Glomerular endothelial cell (primary cell): ENCODE measurements around the gene PTGS2. TPM values are rescaled to one million over a fixed set of nuclear protein-coding genes. Genes with fewer than 3 reads are reported as not detected.
A peak's percentile ranks its signal among the peaks of the same experiment; 100 is the strongest.

Experiments
- DNase-seq: peaks from one replicate; pipeline ENCODE4 v3.0.0-alpha.2; 2011; ENCODE audit warnings: low read depth, low spot score; ENCODE audit errors: extremely low read depth
- total RNA-seq: library from RNA; depleted of rRNA; stranded (reverse); fragments of >200 nt; gene quantifications from 2 replicates; pipeline ENCODE4 v1.2.3, GENCODE V29; 2015

The PTGS2 gene
- total RNA-seq: 2.1 and 6.7 TPM in 2 replicates

DNA sequence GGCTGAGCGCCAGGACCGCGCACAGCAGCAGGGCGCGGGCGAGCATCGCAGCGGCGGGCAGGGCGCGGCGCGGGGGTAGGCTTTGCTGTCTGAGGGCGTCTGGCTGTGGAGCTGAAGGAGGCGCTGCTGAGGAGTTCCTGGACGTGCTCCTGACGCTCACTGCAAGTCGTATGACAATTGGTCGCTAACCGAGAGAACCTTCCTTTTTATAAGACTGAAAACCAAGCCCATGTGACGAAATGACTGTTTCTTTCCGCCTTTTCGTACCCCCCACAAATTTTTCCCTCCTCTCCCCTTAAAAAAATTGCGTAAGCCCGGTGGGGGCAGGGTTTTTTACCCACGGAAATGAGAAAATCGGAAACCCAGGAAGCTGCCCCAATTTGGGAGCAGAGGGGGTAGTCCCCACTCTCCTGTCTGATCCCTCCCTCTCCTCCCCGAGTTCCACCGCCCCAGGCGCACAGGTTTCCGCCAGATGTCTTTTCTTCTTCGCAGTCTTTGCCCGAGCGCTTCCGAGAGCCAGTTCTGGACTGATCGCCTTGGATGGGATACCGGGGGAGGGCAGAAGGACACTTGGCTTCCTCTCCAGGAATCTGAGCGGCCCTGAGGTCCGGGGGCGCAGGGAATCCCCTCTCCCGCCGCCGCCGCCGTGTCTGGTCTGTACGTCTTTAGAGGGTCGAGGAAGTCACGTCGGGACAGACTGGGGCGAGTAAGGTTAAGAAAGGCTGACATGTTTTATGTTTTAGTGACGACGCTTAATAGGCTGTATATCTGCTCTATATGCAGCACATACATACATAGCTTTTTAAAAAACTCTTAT is at the start of gene PTGS2:
TSS of gene PTGS2 (minus strand) at position 179 of the 817 bp plus-strand sequence. CDS start at position 46, 133 bp downstream.
- peak; percentile 96 for DNase-seq

DNA sequence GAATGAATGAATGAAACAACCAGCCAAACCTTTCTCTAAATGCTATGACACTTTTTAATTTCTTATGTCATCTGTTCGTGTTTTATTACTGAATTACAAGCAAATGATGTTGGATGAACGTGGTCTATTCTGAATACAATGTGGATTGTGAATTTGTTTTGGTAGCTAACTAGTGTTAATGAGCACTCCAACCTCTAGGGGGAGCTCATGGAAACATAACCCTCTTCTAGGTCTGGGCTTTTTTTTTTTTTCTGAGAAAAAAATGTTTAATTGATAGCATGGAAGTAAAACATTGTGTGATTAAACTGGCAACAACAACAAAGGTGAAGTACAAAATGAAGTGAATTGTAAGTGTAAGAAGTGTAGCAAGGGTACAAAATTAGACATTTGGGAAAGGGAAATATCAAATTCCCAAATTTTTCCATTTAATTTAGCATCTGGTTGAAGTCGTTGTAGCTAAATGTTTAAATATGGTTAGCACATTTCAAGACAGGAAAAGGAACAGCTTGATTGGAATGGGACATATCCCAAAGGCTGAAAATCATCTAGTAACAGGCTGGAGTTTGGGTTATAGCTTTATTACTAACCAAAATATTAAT is 42.6 kb upstream of the PTGS2 start:
- DNase-seq: peak; percentile 44

DNA sequence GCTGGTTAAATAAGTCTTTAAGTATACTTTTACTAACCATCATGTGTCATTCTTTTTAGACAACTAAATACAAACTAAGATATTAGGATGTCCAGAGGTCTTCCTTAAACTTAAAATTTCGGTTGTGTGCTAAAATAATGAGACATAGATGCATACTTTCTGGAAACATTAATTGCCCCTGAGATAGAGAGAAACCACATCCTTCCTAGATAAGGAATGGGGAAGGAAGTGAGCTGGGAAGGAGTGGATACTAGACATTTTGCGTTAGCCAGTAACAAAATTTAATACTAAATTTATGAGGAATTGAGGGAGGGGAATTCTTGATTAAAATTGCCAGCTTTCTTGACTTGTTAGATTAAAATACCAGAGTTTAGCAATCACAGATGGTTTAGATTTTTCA is 37.1 kb upstream of the PTGS2 start:
- DNase-seq: no peak

DNA sequence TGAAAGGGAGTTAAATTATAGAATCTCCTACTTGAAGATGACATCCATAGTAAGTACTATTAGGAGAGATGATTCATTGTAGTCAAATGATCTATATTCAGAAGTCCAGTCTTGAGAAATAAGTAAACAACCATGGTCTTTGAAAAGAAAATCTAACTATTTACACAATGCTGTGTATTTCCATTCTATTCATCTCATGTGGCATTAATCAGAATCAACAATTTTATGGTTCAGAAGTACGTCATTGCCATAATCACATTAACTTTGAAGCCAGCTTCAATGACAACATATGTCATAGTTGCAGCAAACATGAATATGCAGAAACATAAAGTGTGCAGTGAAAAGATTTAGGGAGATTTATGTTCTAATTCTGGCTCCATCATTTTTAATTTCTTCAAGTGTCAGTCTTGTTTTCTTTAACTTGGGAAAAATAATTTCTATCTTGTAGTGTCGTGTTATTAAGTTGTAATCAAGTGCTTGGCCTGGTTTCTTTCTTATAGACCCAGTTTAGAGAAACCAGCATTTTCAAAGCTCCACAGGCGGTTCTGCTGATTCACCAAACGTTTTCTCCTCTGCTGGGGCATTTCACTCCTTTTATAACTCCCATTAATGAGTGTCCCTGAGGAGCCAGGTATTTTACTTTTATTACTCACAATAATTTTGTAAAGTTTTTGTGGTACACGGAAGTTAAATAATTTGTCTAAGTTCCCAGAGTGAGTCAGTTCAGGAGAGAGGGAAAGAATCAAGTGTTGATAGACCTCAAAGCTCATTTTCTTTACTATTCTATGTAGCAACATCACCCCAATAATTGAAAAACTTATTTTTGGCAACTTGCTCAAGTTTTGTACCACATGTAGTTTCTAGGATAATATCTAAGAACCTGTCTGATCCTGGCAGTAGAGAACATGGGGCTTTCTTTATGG is 35.9 kb upstream of the PTGS2 start:
- no peak for DNase-seq

DNA sequence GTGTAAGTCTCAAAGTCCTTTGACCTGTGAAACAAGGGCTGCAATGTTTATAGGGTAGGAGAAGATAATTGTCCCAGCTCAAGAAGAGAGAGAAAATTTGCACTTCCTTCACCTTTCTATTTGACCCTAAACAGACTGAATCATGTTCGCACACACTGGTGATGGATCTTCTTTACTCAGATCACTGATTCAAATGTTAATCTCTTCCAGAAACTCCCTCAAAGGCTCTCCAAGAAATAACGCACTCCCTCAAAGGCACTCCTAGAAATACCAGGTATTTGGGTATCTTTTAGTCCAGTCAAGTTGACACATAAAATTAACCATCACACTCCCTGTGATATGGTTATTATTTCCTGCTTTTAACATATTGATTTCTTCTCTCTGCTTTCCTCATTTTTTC is 30.5 kb upstream of the PTGS2 start:
- DNase-seq: no peak

DNA sequence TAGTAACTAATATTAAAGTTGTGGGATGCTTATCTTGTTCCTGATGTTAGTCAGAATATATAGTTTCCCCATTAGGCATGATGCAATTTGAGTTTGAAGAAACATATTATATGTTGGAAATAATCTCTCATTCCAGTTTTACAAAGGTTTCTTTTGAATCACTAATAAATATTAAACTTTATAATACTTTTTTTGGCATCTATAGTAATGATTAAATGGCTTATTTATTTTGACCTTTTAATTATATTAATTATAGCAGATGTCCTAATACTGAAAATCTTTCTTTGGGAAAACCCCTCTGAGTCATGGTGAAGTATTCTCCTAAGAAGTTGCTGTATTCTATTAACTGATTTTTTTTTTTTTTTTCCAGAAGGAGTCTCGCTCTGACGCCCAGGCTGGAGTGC is 28.5 kb upstream of the PTGS2 start:
- DNase-seq: no peak

DNA sequence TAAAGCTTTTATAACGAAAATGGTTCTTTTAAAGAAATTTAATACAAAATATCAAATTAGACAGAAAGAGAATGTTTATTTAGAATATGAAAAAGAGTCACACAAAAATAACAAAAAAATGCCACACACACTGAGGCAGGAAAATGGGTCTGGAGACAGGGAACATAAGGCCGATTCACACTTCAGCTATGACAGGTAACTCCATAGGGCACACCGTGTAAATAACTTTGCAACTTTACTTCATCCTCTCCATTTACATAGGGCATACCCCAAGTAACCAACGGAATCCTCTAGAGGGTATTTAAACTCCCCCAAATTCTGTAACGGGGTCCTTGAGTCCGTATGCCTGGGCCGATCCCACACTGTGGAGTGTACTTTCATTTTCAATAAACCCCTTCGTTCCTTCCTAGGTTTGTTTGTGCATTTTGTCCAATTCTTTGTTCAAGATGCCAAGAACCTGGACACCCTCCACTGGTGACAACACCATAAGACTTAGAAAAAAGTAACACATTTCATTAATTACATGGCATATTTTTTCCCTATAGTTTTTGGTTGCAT is 23.1 kb upstream of the PTGS2 start:
- no peak for DNase-seq

DNA sequence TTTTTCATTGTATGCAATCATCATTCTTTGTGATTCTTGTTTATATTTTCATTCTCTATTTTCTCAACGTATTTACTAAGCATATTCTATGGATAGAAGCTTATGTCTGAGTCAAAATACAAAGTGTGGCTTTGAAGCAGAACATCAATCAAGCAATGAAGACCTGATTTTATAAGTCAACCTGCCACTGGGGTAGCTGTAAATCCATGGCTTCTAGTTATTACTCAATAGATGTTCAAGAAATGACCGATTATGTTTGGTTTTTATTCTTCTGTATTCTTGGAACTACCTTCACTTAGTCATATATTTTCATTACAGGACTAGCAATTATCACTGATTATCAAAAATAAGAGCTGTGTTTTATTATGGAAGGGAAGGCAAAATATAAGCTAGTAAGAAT is 20.5 kb upstream of the PTGS2 start:
- no peak for DNase-seq

DNA sequence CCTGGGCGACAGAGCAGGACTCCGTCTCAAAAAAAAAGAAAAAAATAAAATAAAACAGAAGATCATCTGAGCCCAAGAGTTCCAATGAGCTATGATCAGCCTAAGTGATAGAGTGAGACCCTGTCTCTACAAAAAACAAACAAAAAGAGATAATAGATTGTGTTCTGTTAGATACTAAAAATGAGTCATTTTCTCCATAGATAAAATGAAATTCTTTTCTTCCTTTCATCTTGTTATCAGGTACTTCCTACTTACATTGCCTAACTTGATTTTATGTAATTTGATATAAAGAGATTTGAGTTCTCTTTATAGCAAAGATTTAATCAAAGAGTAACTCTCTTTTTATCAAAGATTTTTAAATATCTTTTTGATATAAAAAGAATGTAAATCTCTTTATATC is 19.3 kb upstream of the PTGS2 start:
- no peak for DNase-seq

DNA sequence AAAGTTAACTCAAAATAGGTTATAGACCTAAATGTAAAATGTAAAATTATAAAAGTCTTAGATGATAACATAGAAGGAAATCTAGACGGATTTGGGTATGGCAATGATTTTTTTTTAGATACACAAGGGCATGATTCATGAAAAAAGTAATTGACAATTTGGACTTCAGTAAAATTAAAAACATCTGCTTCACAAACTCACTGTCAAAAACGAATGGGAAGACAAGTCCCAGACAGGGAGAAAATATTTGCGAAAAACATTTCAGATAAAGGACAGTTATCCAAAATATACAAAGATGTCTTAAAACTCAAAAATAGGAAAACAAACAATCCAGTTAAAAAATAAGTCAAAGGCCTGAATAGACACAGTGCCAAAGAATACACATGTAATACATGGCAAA is 9.7 kb upstream of the PTGS2 start:
- no peak for DNase-seq

DNA sequence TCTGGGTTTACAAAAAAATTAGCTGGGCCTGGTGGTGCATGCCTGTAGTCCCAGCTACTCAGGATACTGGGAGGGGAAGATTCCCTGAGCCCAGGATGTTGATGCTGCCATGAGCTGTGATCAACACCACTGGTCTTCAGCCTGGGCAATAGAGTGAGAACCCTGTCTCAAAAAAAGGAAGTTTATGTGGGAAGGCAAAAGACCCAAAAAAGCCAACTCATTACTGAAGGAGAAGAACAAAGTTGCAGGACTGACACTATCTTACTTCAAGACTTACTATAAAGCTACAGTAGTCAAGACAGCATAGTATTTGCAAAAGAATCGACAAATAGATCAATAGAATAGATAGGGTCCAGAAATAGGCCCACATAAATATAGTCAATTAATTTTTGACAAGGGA is 9.2 kb upstream of the PTGS2 start:
- DNase-seq: no peak

DNA sequence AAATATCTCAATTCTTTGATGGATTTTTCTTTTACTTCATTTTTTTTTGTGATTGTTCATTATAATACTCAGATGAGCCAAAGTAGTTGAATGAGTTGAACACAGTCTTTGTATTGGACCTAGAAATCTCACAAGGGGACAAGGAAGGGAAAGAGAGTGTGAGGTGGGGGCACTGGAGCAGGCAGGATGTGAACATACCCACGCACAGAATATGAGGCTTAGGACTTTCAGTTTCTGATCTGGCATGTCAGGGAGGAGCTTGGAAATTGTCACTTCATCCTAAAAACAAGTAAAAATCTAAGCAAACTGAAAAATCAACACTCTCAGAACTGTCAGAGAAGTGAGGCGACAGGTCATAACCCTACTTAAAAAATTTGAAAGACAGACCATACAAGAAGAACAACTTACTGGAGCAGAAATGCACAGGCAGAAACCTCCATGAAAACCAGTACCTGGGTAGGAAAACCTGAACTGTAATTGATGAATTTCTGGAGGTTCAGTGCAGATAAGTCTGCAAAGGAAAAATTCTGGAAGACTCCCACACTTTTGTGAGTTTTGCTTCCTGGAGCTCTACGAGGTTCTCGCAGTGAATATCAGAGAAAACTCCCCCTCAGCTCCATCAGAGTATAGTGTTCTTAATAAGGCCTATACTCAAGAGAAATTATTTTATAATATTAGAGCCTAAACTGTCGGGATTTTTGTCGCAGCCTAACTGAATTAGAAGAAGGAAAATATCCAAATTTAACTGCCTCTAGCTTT is 3.6 kb upstream of the PTGS2 start:
- DNase-seq: no peak

DNA sequence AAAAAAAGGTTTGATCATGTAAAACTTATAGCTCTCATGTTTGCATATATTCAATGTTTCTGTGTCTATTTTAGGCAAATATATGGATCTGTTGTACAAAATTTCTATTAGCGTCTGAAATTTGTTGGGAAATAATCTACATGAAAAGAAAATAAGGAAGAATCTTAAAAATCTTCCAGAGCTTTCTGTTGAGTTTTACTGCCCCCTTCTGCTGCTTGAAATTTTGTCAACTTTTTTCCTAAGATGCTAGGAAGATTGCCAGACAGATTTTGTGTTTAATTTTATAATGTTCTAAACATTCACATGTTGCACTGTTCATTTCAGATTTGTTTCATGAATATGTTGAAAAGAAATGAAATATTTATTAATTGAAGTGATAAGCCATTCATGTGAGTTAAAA is 2.5 kb upstream of the PTGS2 start:
- DNase-seq: no peak

DNA sequence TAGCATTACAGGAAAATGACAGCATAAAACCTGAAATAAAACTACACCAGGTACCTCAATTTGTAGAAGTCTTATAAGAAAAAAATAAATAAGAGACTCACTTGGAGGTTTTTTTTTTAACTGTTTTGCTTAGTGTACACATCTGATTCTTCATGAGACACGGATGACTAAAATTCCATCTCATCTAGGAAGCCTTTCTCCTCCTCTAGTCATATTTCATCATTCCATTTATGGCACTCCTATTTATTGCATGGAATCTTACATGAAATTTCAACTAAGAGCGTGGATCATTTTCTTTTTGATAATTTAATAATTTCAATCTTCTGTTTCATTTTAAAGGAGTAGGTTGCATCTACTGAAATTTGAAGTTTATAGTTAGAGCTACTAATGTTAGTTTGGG is 1.6 kb upstream of the PTGS2 start:
- no peak for DNase-seq

DNA sequence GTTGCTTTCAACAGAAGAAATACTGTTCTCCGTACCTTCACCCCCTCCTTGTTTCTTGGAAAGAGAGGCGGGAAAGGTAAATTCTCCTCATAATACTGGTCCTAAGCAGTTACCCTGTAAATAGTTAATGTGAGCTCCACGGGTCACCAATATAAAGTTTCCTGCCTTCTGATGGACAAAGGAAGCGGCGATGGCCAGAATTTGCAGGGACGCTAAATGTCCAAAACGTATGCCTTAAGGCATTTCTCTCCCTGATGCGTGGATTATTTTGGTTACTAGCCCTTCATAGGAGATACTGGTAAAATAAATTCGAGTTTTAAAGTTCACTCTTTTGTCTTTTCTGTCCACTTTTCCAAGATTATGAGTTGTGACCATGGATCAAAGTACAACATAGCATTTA is 898 bp upstream of the PTGS2 start:
- no peak for DNase-seq

DNA sequence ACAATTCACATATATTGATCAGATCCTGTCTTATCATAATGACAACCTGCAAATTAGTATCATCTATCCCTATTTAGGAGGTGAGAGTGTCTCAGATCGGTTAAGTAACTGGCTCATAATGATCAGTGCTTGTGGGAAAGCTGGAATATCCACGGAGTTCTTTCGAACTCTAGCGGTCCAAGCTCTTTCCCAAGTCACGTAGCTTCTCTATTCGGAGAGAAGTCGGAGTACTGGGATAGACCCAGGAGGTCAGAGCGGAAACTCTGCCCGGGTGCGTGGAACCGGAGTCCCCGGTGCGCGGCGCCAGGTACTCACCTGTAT is 339 bp downstream of the PTGS2 start:
- no peak for DNase-seq

DNA sequence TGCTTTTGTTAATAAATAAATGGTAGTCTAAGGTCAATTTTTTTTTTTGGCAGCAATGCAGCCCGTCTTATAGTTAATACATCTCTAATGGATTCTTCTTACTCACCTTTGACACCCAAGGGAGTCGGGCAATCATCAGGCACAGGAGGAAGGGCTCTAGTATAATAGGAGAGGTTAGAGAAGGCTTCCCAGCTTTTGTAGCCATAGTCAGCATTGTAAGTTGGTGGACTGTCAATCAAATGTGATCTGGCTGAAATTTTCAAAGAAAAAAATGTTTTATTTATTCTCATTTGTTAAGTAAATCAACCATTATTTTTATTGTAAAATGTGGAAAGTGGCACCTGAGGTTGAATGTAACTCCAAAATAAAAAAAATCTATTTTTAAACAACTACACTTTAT is 2.1 kb downstream of the PTGS2 start:
- DNase-seq: no peak

DNA sequence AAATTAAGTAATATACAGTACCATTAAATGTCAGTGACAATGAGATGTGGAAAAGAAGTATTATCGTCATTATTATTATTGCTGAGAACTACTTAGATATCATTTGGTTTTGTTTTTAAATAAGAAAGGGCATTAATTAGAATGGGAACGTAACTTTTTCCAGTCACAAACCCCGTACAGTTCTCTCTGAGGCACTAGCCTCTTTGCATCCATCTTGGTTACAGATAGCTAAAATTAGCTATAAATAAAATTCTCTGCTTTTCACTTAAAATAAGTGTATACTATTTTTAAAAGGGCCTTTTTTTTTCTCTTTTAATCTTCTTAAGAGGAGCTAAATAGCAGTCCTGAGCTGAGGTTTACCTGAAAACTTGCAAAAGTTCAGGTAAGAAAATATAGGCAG is 7.6 kb downstream of the PTGS2 start:
- no peak for DNase-seq

DNA sequence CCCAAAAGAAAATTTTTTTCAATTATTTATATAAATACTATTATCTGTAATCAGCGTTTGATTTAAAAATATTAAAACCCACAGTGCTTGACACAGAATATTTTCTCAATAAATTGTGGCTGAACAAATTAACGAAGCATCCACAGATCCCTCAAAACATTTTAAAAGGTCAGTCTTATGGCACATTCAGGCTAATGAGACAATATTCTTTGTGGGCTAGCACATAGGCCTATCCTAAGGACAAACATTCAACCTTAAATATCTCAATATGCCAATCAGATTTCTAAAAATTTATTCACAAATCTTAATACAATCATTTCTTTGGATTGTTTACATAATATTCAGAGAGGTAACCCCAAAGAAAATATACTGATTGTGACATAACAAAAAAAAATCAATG is 8.1 kb downstream of the PTGS2 start:
- DNase-seq: no peak

DNA sequence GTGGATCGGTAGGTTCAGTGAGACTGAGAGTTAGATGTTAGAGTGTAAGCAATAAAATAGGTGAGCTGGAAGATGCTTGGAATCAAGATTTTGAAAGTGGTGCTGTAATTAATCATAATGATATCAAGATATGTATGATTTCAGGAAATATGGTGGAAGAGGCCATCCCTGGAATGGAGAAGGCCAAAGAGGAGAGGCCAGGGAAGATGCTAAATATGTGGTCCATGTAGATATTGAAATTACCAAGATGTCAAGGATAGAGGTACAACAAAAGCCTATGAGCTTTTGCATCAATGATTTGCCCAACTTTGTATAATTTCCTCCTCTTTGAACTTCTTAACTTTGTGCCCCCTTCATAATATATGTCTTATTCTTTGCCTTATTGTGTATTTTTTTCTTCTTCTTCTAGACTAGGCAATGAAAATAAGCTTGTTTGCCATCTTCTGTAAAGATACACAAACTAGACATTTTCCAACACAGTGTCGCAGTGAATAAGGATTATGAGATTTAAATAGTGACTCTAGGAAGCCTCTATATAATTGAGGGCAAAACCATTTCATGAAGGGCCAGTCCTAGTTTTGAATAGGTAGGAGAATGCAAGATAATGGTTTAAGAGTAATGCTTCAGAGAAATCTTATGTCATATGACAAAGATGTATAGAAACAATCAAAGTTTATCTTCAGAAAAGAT is 8.9 kb downstream of the PTGS2 start:
- no peak for DNase-seq
